ENCODE measurements around the gene TGDS. TPM values are rescaled to one million over a fixed set of nuclear protein-coding genes. Genes with fewer than 3 reads are reported as not detected.

The TGDS gene
- total and polyA plus RNA-seq, 2 experiments from 2014 or later = 14.2 to 18.3 TPM

DNA sequence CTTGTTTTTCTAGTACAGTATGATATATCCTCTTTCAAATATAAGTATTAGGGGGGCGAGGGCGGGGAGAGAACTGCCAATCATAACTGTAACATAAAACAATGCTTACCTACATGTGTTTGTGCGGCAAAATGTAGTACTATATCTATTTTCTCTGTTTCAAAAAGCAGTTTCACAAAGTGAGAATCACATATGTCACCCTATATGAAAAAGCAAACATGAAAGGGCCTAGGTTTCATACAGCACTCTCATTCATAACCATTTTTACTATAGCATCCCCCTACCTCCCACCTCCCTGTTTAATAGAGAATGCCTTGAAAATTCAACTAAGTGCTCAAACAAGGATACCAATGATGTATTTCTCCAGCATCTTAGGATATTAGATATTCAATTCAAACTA lies 5.2 kb downstream of the TGDS start:
- no peak for DNase-seq
- Histone ChIP-seq H3K27ac (no peak overlapping the region), H4K20me1 (ENCODE audit: insufficient read depth) (no peaks in the 10 kb centered on the region), H3K4me1 (ENCODE audit: insufficient read depth) (peaks cover 17% of the 10 kb centered on the region), H3F3A (ENCODE audit: insufficient read depth) (no peaks in the 10 kb centered on the region), H3K36me3 (ENCODE audit: low read depth) (peaks cover 34% of the 10 kb centered on the region), H2AFZ (no peak overlapping the region), H3K4me3 (no peak overlapping the region), H3K27me3 (replicated peaks; ENCODE audit: insufficient read depth) (no peaks in the 10 kb centered on the region), H3K79me2 (ENCODE audit: insufficient read depth) (peaks cover 86% of the 10 kb centered on the region), H3K9me3 (ENCODE audit: low read depth) (no peaks in the 10 kb centered on the region), H3K9ac (no peak overlapping the region), H3K9me2 (ENCODE audit: insufficient read depth) (no peaks in the 10 kb centered on the region), H3K4me2 (ENCODE audit: unreplicated experiment) (no peak overlapping the region)
- TF ChIP-seq EZH2 (IDR thresholded peaks at IDR 0.05; ENCODE audit: insufficient read depth, poor library complexity, severe bottlenecking) (no peak), EZH2phosphoT487 (IDR thresholded peaks at IDR 0.05; ENCODE audit: insufficient read depth, low read depth) (no peak)
- in situ Hi-C loops (cut with MboI) = no loop called here
- WGBS, 2 experiments (ENCODE audit: low coverage in 1 of 2, low lambda C conversion rate in 2 of 2, missing lambda C conversion rate in 2 of 2) = 76 to 81% methylated on average over 3 of the region's 3 CpGs

DNA sequence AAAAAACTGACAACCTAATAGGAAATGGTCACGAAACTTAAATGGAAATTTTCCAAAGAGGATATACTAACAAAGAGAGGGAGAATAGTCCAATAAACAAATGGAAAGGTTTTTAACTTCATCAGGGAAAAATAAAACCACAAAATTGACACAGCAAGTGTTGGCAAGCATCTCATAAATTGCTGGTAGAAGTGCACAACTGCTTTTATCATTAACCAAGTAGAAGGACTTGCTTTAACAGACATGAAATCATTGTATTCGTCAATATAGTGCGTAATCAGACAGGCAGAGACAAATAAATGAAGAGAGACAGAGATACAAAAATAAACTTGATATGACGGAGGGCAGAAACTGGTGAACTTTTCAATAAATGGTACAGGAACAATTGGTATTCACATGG lies 7.4 kb downstream of the TGDS start:
- Histone ChIP-seq H3K9me3 (ENCODE audit: low read depth) (no peaks in the 10 kb centered on the region), H3F3A (ENCODE audit: insufficient read depth) (no peaks in the 10 kb centered on the region), H2AFZ (no peak overlapping the region), H3K4me3 (no peak overlapping the region), H3K36me3 (ENCODE audit: low read depth) (peaks cover 52% of the 10 kb centered on the region), H4K20me1 (ENCODE audit: insufficient read depth) (no peaks in the 10 kb centered on the region), H3K79me2 (ENCODE audit: insufficient read depth) (peaks cover 72% of the 10 kb centered on the region), H3K4me1 (ENCODE audit: insufficient read depth) (peaks cover under 1% of the 10 kb centered on the region; the same call in 1 of the 2 replicates), H3K27me3 (replicated peaks; ENCODE audit: insufficient read depth) (no peaks in the 10 kb centered on the region), H3K27ac (no peak overlapping the region), H3K4me2 (ENCODE audit: unreplicated experiment) (no peak overlapping the region), H3K9ac (no peak overlapping the region), H3K9me2 (ENCODE audit: insufficient read depth) (no peaks in the 10 kb centered on the region; the same call in 1 of the 2 replicates)
- in situ Hi-C loops (cut with MboI) = no loop called here
- no peak for TF ChIP-seq EZH2phosphoT487 (IDR thresholded peaks at IDR 0.05; ENCODE audit: insufficient read depth, low read depth)
- TF ChIP-seq EZH2 (IDR thresholded peaks at IDR 0.05; ENCODE audit: insufficient read depth, poor library complexity, severe bottlenecking) = no peak
- 97 to 100% methylated on average over 4 of the region's 4 CpGs for WGBS, 2 experiments (ENCODE audit: low coverage in 1 of 2, low lambda C conversion rate in 2 of 2, missing lambda C conversion rate in 2 of 2)
- no peak for DNase-seq

DNA sequence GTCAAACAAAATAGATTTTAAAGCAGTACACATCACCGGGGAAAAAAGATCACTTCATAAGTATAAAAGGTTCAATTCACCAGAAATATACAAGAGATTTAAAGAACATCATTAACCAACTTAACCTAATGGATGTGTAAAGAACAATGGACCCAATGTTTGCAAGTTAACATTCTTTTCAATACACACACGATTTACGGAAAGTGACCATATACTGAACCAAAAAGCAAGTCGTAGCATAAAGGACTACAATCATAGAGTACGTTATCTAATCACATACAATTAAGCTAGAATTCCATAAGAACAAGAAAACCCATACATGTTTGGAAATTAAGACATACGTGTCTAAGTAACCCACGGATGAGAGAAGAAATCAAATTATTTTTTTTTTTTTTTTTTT lies 9.6 kb downstream of the TGDS start:
- Histone ChIP-seq H3K9ac (no peak overlapping the region), H3K4me2 (ENCODE audit: unreplicated experiment) (no peak overlapping the region), H3K4me1 (ENCODE audit: insufficient read depth) (no peaks in the 10 kb centered on the region), H3F3A (ENCODE audit: insufficient read depth) (no peaks in the 10 kb centered on the region), H3K27ac (no peak overlapping the region), H4K20me1 (ENCODE audit: insufficient read depth) (no peaks in the 10 kb centered on the region), H3K27me3 (replicated peaks; ENCODE audit: insufficient read depth) (no peaks in the 10 kb centered on the region), H3K4me3 (no peak overlapping the region), H3K79me2 (ENCODE audit: insufficient read depth) (peaks cover 51% of the 10 kb centered on the region), H3K9me2 (ENCODE audit: insufficient read depth) (no peaks in the 10 kb centered on the region; the same call in 1 of the 2 replicates), H3K36me3 (ENCODE audit: low read depth) (peaks cover 60% of the 10 kb centered on the region), H3K9me3 (ENCODE audit: low read depth) (no peaks in the 10 kb centered on the region), H2AFZ (no peak overlapping the region)
- no peak for TF ChIP-seq EZH2 (IDR thresholded peaks at IDR 0.05; ENCODE audit: insufficient read depth, poor library complexity, severe bottlenecking)
- TF ChIP-seq EZH2phosphoT487 (IDR thresholded peaks at IDR 0.05; ENCODE audit: insufficient read depth, low read depth) = no peak
- DNase-seq = no peak
- in situ Hi-C loops (cut with MboI) = no loop called here
- 96 to 98% methylated on average over 7 of the region's 7 CpGs for WGBS, 2 experiments (ENCODE audit: low coverage in 1 of 2, low lambda C conversion rate in 2 of 2, missing lambda C conversion rate in 2 of 2)

DNA sequence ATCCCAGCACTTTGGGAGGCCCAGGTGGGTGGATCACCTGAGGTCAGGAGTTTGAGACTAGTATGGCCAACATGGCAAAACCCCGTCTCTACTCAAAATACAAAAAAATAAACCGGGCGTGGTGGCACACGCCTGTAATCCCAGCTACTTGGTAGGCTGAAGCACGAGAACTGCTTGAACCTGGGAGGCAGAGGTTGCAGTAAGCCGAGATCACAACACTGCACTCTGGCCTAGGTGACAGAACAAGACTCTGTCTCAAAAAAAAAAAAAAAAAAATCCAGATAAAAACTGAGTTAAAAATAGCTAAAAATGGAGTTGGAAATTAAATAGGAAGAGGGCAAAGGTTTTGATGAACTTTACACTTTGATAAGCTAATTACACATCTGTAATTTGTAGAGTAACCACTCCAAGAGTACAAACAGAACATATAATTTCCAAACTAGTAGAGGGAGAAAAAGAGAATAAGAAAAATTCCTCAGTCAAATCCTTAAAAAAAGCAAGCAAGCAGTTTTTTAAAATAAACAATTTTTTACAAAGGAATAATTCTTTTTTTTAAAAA lies 10.3 kb downstream of the TGDS start:
- Histone ChIP-seq H3K9ac (no peak overlapping the region), H4K20me1 (ENCODE audit: insufficient read depth) (no peaks in the 10 kb centered on the region), H3K4me1 (ENCODE audit: insufficient read depth) (no peaks in the 10 kb centered on the region), H2AFZ (no peak overlapping the region), H3K9me3 (ENCODE audit: low read depth) (no peaks in the 10 kb centered on the region), H3K4me3 (no peak overlapping the region), H3F3A (ENCODE audit: insufficient read depth) (no peaks in the 10 kb centered on the region), H3K4me2 (ENCODE audit: unreplicated experiment) (no peak overlapping the region), H3K27ac (no peak overlapping the region), H3K79me2 (ENCODE audit: insufficient read depth) (peaks cover 43% of the 10 kb centered on the region), H3K9me2 (ENCODE audit: insufficient read depth) (no peaks in the 10 kb centered on the region; the same call in 1 of the 2 replicates), H3K27me3 (replicated peaks; ENCODE audit: insufficient read depth) (no peaks in the 10 kb centered on the region), H3K36me3 (ENCODE audit: low read depth) (peaks cover 60% of the 10 kb centered on the region)
- in situ Hi-C loops (cut with MboI) = no loop called here
- TF ChIP-seq EZH2phosphoT487 (IDR thresholded peaks at IDR 0.05; ENCODE audit: insufficient read depth, low read depth) (no peak), EZH2 (IDR thresholded peaks at IDR 0.05; ENCODE audit: insufficient read depth, poor library complexity, severe bottlenecking) (no peak)
- DNase-seq = no peak
- WGBS, 2 experiments (ENCODE audit: low coverage in 1 of 2, low lambda C conversion rate in 2 of 2, missing lambda C conversion rate in 2 of 2) = 97 to 99% methylated on average over 6 of the region's 6 CpGs

Measured in GM23248 (cell line).